GM12865 (cell line): ENCODE results near the gene SASH3.

ENCODE experiments used
- DNase-seq: peaks from one replicate; pipeline ENCODE4 v3.0.0; 2010; ENCODE audit warnings: low read depth
- H3K4me3 ChIP-seq: 2 replicates; pipeline ENCODE4 v1.5.1; 2011; ENCODE audit warnings: mild to moderate bottlenecking, low read depth, low read length, control low read depth
- CTCF ChIP-seq: IDR thresholded peaks from 2 replicates; pipeline ENCODE4 v1.5.1; 2011; ENCODE audit warnings: low read length, control low read depth, low read depth, inconsistent platforms; ENCODE audit not compliant: insufficient read depth; ENCODE audit errors: missing control alignments

SASH3 gene

GRCh38 chrX:129777218-129778030, 2.3 kb upstream of the SASH3 start:
- no peak for TF ChIP-seq CTCF
- peak; percentile 88 for DNase-seq
- peak overlapping the region; percentile 55 for H3K4me3 ChIP-seq

- peak overlapping the region; percentile 92 for H3K4me3 ChIP-seq
- no peak for DNase-seq
- TF ChIP-seq CTCF = no peak
These were observed 570 bp upstream of the SASH3 start for GRCh38 chrX:129779086-129779672.

- H3K4me3 ChIP-seq = peak overlapping the region; percentile 92
- TF ChIP-seq CTCF = no peak
- no peak for DNase-seq
These were observed 824 bp downstream of the SASH3 start for GRCh38 chrX:129780441-129781105.

DNA sequence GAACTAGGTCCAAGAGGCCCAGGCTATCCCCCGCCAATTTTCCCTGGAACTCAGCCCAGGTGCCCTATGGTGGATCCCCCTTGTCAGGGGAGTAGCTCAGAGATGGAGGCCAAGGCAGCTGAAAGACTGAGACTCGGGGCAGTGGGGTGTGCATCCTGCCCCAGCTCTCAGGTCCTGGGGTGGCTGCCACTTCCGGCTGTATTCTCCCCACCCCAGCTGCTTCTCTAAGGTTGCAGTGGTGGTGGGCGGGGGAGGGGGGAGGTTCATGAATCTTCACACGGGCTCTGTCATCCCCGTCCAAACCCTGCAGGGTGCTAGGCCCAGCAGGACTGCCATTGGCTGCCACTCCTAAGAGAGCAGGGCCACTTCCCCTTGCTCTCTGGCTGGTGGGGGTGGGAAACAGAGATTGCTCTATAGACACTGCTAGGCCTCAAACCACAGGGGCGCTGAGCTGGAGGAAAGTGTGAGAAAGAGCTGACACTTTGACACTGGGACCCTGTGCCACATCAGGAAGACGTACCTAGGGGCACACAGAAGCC, 1.5 kb downstream of the SASH3 start:
- H3K4me3 ChIP-seq = peak overlapping the region; percentile 92
- TF ChIP-seq CTCF = no peak
- peak; percentile 95 for DNase-seq

DNA sequence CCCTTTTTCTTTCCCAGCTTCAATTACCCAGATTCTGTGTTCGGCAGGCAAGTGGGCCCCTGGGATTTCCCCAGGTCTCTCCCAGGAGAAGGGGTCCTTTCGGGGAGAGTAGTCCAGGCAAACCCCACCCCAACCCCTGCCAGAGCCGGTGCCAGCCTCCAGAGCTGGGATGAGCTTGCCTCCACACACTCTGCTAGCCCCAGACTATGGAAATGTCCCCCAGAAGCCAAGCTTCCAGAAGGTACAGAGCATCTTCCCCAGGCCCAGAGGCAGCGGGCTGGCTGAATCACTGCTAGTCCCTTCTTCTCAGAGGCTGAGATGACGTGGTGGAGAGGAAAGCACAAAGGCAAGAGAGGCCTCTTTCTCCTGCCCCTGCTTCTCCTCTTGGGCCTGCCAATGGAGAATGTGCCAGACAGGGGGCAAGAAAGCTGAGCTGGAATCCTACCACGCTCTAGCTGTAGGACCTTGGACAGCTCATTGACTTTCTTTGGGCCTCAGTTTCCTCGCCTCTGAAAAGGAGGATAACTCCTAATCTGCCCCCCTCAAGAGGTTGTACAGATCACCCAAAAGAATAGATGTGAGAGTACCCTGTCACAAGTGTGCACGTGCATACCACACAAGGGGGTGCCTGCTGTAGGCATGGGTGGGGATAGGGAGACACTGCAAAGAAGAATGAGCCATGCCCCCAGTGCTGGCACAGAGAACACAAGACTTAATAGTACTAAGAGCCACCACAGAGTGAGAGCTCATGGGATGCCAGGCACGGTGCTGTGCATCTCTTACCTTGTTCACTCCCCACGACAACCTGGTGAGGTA, 2.1 kb downstream of the SASH3 start:
- no peak for DNase-seq
- no peak for TF ChIP-seq CTCF
- peak overlapping the region; percentile 74 for H3K4me3 ChIP-seq

GRCh38 chrX:129782706-129783105, 3.0 kb downstream of the SASH3 start:
- TF ChIP-seq CTCF = no peak
- DNase-seq = no peak
- peak overlapping the region; percentile 74 for H3K4me3 ChIP-seq
